M059J (cell line): Measurements from ENCODE around the gene KCNIP4. TPM values are rescaled to one million over a fixed set of nuclear protein-coding genes. Genes with fewer than 3 reads are reported as not detected.
"Not testable (repeated sequence)": the region's sequence is repeated elsewhere in the genome, so short reads cannot be mapped to it uniquely, and the experiment has no call there.

Experiments
- DNase-seq: peaks from one replicate; pipeline ENCODE4 v3.0.0-alpha.2; 2012; ENCODE audit warnings: low read depth
- total RNA-seq: library from RNA; depleted of rRNA; stranded (reverse); fragments of >200 nt; shearing (Covaris generic); gene quantifications from 2 replicates; pipeline ENCODE4 v1.2.3, GENCODE V29; 2014; rRNA removed

The KCNIP4 gene
- 0.15 TPM in 1 of 2 replicates, not detected in the other for total RNA-seq

DNA sequence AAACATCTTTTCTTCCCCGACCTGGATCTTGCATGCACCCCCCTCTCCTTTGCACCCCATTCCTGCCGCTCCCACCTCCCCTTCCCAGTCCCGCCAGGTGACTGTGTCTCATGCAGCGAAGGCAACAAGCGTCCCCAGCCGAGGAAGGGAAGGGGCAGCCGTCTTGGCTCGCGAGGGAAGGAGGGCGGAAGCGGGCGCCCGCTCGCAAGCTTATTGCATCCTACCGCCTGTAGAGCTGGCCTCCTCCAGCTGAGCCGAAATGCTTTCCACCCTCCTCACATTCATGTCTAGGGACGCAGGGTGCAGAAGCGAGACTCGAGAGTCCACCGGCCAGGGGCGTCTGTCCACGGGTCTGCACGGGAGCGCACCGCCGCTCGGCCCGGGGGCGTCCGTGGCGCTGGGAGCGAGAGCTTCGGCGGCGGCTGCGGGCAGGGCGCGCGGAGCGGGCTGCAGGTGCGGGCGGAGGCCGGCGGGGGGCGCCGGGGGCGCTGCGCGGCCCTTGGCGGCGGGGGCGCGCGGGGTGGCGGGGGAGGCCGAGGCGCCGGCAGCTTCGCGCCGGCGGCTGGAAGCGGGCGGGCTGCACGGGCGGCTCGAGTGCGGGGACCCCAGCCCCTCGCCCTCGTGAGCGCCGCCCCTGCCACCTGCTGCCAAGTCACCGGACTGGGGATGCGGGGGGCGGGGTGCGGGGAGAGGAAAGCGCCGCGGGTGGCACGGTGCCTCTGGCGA, at the start of gene KCNIP4:
KCNIP4 (minus strand) TSS at position 426 of the 726 bp plus-strand sequence.
- DNase-seq: peak; percentile 31

DNA sequence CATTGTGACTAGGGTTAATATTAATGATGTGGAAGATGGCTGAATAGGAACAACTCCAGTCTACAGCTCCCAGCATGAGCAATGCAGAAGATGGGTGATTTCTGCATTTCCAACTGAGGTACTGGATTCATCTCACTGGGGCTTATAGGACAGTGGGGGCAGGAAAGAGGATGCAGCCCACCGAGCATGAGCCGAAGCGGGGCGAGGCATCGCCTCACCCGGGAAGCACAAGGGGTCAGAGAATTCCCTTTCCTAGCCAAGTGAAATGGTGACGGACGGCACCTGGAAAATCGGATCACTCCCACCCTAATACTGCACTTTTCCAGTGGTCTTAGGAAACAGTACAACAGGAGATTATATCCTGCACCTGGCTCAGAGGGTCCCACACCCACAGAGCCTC, 48.0 kb upstream of the KCNIP4 start:
- not testable (repeated sequence) for DNase-seq

DNA sequence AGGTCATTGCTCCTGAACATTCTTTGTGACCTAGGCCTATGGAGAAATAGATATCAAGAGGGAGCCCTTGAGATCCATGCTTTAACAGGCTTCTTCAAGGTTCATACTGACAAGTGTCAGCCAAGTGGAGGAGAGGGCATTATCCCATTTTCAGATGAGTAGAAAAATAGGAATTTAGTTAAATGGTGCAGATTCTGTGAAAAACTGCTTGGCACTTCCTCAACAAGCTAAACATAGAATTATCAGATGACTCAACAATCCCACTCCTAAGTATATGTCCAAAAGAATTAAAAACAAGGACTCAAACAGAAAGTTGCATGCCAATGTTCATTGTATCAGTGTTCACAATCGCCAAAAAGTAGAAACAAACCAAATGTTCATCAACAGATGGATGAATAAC, 43.8 kb upstream of the KCNIP4 start:
- peak; percentile 26 for DNase-seq

GRCh38 chr4:21991562-21991961, 43.0 kb upstream of the KCNIP4 start:
- no peak for DNase-seq

DNA sequence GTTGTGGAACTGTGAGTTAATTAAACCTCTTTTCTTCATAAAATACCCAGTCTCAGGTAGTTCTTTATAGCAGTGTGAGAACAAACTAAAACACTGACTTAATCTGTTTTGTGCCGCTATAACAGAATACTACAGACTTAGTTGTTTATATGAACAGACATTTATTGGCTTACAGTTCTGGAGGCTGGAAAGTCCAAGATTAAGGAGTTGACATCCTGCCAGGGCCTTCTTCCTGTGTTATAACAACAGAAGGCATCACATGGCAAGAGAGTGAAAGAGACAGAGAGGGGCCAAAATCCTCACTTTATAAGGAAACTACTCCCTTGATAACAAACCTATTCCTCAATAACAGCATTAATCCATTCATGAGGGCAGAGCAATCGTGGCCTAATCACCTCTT, 42.5 kb upstream of the KCNIP4 start:
- DNase-seq: peak; percentile 59

GRCh38 chr4:21989351-21989750, 40.8 kb upstream of the KCNIP4 start:
- DNase-seq: no peak

GRCh38 chr4:21986307-21986706, 37.7 kb upstream of the KCNIP4 start:
- DNase-seq: no peak

- DNase-seq: no peak
Observed at GRCh38 chr4:21982087-21982486, 33.5 kb upstream of the KCNIP4 start.

GRCh38 chr4:21979196-21979595, 30.6 kb upstream of the KCNIP4 start:
- peak; percentile 9 for DNase-seq

GRCh38 chr4:21976166-21976565, 27.6 kb upstream of the KCNIP4 start:
- no peak for DNase-seq

DNA sequence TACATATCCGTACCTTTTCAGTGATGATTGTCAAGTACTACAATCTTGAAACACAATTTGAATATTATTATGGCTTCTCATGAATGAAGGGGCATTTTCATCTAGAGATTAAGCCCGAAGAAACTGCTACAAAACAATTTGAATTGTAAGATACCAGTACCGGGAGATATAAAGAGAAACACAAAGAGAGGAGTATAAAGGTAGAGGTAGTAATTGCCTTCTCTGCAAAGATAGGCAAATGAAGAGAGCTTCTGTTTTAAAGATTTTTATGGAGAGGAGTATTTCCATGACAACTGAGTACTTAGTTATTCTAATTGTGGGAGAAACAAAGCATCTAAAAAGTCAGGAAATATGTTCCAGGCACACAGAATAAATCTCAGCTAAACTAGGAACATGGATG, 25.3 kb upstream of the KCNIP4 start:
- DNase-seq: no peak

- no peak for DNase-seq
Observed at GRCh38 chr4:21964762-21965319, 16.3 kb upstream of the KCNIP4 start.

DNA sequence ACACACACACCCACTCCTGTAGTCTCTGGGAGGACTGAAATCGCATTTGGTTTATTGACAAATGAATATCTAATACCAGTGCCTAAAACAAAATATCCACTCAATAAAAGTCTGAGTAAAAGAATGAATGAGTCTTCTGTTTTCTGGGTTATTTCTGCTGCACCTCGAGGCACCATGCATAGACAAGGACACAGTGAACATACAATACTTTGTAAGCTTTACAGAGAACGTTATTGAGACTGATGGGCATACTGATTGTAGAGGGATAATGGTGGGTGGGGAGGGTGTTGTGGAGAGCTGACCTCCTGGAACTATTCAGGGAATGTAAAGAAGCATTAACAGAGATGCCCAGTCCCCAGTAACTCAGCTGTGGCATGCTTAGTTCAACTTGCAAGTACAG, 14.1 kb upstream of the KCNIP4 start:
- DNase-seq: no peak

DNA sequence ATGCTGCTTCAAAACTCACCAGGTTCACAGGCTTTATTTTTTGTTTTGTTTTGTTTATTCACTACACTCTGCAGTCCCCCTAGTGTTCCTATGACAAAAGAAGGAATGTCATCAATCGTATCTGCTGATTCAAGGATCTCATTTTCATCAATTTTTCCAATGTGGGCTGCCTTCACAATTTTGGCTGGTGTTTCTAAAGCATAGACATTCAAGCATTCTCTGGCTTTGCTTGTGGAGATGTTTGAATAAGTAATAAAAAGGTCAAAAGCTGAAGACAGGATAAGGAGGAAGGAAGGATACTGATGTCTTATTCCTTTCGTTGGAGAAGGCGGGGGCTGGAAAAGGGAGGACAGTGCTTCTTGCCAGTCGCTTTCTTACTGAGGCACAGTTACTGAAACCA, 12.2 kb upstream of the KCNIP4 start:
- DNase-seq: no peak

- peak; percentile 7 for DNase-seq
Observed at GRCh38 chr4:21954916-21955315, 6.3 kb upstream of the KCNIP4 start.

GRCh38 chr4:21953653-21954052, 5.1 kb upstream of the KCNIP4 start:
- no peak for DNase-seq

- no peak for DNase-seq
Observed at GRCh38 chr4:21952549-21952948, 4.0 kb upstream of the KCNIP4 start.

- peak; percentile 26 for DNase-seq
Observed at GRCh38 chr4:21949073-21949457, 493 bp upstream of the KCNIP4 start.

GRCh38 chr4:21947791-21948346, 703 bp downstream of the KCNIP4 start:
- DNase-seq: no peak

- no peak for DNase-seq
Observed at GRCh38 chr4:21946858-21947257, 1.7 kb downstream of the KCNIP4 start.

DNA sequence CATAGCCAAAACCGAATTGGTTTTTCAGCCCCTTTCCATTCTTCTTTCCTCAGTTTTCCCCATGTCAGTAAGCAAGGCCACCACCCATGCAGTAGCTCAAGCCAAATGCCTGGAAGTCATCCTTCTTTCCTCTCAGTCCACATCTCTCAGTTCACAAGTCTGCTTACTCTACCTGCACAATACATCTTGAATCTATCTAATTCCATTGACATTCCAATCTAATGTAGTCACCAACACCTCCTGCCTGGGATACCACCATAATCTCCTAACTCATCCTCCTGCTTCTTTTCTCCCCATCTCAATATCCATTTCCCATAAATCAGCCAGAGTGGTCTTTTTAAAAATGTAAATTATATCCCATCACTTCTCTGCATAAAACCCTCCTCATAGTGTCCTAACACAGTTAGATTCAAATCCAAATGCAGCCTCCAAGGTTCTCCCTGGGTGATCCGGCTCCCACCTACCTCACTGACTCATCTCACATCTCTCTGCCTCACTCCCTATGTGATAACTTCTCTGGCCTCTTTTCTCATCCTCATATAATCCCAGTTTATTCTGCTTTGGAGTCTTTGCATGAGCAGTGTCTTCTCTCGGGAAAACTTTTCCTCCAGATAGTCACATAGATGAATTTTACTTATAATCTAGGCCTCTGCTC, 26.9 kb downstream of the KCNIP4 start:
- no peak for DNase-seq

- DNase-seq: no peak
Observed at GRCh38 chr4:21915761-21916160, 32.8 kb downstream of the KCNIP4 start.

DNA sequence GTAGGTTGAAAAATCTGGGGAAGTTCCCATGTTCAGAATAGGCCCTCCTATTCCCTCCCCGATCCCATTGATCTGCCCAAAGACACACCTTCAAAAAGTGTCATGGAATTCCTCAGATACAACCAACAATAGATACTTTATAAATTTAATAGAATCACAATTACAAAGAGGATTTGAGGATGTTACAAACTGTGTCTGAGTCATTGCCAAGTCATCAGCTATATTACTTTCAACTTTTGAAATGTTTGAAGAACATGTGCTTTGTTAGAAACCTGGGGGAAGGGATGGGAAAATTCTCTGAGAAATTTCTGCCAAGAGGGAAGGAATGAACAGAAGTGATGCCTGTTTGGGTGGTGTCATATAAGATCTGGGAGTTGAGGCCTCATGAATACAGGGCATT, 46.7 kb downstream of the KCNIP4 start:
- peak; percentile 64 for DNase-seq
